ENCODE results near the gene LIN28A. TPM values are rescaled to one million over a fixed set of nuclear protein-coding genes. Genes with fewer than 3 reads are reported as not detected.
A peak's percentile ranks its signal among the peaks of the same experiment; 100 is the strongest.
"Not testable (repeated sequence)": the region's sequence is repeated elsewhere in the genome, so short reads cannot be mapped to it uniquely, and the experiment has no call there.

The LIN28A gene
- not detected in 2 replicates for total RNA-seq (2014; rRNA removed; shearing (Covaris generic))

- no peak for DNase-seq (ENCODE audit: low spot score)
These were observed at the start of gene LIN28A for GRCh38 chr1:26410706-26411623. TSS of gene LIN28A (plus strand) at chr1:26410817. CDS start at chr1:26410892, 75 bp downstream.

DNA sequence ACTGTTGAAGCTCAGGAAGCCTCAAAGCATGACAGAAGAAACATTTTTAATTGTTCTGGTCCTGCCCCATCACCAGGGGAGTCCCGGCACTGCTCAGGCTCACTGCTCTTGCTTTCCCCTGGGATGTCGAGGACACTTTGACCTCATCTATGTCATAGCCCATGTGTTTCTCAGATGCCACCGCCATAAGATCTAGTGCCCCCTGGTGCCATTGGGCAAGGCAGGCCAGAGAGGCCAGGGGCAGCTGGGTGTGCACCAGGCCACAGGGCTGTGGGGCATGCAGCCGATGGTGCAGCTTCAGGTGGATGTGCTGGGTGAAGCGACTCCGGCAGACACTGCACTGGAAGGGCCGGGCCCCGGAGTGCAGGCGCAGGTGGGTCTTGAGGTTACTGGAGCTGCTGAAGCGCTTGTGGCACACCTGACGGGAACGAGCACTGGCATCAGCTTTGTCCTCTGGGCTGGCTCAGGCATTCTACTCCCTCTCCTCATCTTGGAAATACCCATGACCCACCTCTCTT is 49.0 kb upstream of the LIN28A start:
- peak; percentile 32 for DNase-seq (ENCODE audit: low spot score)

- DNase-seq (ENCODE audit: low spot score): no peak
These were observed 48.3 kb upstream of the LIN28A start for GRCh38 chr1:26362331-26362730.

- DNase-seq (ENCODE audit: low spot score): peak; percentile 92
These were observed 46.8 kb upstream of the LIN28A start for GRCh38 chr1:26363549-26364448.

DNA sequence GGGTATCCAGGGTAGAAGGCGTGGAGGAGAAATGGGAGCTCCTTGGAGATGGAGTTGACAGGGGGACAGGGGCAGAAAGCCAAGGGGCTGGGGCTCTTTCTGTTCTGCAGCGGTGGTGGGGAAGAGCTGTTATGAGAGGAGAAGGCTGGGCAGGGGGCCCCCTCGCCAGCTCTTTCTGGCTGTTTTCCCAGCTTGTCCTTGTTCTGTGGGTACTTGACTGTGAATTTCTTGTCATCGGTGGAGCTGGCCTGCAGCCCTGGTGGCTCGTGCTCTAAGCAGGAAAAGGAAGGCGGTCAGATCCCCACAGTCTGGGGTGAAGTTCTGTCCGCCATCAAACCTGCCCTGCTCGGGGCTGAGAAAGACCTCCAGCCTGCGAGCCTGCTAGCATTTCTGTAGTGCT is 45.7 kb upstream of the LIN28A start:
- no peak for DNase-seq (ENCODE audit: low spot score)

- DNase-seq (ENCODE audit: low spot score): no peak
These were observed 43.2 kb upstream of the LIN28A start for GRCh38 chr1:26367441-26367840.

DNA sequence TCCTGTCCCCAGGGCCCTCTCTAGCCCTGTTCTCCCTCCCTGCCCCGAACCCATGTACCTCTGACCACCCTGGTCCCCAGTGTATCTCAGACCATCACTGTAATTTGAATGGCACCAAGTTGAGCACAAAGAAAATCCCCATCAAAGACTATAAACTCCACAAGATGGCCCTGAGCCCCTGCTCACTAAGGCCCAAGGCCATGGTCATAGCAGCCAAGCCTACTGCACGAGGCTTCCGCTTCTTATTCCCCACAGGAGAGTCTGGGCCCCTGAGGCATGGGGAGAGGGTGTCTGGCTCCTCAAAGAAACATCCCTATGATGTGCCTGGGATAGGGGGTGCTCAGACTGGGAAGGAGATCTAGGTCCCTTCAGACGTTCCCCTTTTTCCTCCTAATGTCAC is 42.6 kb upstream of the LIN28A start:
- DNase-seq (ENCODE audit: low spot score): no peak

DNA sequence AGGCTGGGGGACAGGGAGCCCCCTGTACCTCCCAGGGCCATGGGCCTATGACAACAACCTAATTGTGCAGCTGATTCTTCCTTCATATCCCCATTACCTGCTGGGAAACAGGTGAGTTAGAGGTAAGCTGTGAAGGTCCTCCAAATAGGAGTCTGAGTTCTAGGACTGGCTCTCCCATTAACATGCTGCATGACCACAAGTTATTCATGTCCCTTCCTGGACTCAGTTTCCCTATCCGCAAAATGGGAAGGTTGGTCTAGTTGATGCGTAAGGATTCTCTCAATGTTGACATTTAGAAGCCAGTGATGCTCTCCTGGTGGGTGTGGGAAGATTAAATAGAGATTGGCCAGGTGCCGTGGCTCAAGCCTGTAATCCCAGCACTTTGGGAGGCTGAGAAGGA is 42.1 kb upstream of the LIN28A start:
- DNase-seq (ENCODE audit: low spot score): no peak

DNA sequence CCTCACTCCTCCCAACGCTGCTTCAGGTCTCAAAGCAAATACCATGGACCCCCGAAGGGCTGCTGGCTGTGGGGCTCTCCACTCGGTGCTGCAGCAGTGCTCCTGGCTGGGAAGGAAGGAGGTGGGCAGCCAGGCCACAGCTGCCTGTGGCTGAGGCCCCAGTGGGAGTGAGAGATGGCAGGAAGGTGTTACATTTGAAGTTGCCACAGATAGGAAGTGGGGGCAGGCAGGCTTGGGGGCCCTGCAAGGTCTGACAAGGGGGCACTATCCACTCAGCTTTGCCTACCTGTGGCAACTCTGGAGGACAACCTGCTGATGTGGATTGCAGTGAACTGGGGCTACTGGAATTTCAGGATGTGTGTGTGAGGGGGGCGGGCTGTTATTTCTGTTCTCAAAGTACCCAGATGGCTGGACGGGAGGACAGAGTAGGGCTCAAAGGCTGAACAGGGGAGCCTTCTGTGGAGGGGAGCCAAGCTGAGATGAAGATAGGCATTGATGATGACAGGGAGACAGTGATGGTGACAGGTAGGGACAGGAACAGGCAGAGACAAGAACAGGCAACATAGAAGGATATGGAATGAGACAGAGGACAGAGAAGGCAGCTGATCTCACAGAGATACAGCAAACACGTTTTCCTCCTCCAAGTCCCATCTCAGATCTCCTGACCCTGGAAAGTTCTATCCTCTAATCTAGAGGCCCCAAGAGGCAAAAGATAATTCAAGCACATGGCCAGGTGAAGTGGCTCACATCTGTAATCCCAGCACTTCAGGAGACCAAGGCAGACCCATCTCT is 39.8 kb upstream of the LIN28A start:
- DNase-seq (ENCODE audit: low spot score): no peak

DNA sequence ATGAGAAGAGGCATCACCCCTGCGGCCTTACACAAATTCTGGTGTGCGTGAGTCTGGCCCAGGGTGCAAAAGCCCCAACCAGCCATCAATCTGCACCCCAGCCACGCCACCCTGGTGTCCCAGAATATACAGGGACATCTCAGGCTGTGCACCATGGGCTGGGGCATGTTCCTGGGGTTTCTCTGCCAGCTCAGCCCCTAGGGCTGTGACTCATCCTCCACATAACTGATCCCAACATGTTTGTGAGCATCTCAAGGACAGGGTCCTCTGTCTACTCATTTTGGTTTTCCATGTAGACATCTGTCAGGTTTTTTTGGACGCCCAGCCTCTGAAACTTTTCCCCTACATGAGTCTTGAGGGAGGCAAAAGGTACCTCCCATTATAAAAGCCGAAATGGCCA is 38.6 kb upstream of the LIN28A start:
- DNase-seq (ENCODE audit: low spot score): no peak

DNA sequence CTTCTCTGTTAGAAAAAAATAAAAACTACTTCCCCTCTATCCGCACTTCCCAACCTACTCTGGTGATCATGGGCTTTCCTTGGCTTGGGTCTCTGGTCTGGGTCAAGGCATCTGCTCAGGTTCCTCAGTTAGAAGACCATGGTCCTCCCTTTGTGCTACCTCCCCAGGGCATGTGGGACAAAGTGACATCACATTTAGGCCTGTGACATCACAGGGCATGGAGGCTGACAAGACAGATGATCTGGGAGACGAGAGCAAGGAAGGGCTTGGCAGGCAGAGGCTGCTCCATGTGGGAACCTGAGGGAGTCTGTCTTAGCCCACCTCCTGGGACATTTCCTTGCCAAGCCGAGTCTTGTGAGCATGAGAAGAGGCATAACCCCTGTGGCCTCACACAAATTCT is 38.0 kb upstream of the LIN28A start, which contains the start of gene ZNF683:
Gene ZNF683, minus strand, starts transcription at position 140 of the 400 bp plus-strand sequence. CDS start 4,179 bp downstream, outside the sequence.
- DNase-seq (ENCODE audit: low spot score): not testable (repeated sequence)

DNA sequence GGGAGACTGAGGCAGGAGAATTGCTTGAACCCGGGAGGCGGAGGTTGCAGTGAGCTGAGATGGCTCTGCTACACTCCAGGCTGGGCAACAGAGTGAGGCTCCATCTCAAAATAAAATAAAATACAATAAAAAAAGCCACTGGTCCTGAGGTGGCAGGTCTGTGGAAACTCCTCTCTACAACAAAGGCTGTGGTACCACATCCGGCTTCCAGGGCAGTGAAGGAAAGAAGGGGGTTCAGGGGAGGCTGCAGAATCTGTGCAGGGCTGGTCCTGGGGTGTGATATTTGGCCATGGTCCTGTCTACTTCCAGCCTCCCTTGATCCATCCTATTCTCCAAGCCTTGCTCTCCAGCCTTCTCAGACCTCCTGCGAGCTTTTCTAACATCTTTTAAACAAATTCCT is 37.3 kb upstream of the LIN28A start:
- DNase-seq (ENCODE audit: low spot score): no peak

DNA sequence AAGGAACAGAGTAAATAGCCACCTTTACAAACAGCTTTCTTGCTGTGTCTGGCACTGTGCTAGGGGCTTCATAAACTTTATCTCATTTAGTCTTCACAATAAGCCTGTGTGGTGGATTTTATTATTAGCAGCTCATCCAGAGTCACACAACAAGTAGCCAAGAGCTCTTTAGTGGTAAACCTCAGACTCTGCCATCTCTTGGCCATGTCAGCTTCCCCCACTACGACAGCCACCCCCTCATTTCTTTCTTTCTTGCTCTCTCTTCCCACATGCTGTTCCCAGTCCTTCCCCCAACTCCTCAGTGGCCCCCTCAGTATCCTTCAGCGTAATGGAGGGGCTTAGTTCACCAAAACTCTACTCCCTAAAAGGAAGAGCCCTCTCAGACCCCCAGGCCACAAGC is 36.8 kb upstream of the LIN28A start:
- no peak for DNase-seq (ENCODE audit: low spot score)

DNA sequence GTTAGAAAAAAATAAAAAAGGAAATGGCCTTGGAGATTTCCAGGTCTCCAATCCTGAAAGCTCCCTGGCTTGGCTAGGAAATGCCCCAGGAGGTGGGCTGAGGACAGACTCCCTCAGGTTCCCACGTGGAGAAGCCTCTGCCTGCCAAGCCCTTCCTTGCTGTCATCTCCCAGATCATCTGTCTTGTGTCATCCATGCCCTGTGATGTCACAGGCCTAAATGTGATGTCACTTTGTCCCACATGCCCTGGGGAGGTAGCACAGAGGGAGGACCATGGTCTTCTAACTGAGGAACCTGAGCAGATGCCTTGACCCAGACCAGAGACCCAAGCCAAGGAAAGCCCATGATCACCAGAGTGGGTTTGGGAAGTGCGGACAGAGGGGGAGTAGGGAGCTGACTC is 36.3 kb upstream of the LIN28A start:
- DNase-seq (ENCODE audit: low spot score): not testable (repeated sequence)

GRCh38 chr1:26375081-26375480 is 35.5 kb upstream of the LIN28A start:
- no peak for DNase-seq (ENCODE audit: low spot score)

DNA sequence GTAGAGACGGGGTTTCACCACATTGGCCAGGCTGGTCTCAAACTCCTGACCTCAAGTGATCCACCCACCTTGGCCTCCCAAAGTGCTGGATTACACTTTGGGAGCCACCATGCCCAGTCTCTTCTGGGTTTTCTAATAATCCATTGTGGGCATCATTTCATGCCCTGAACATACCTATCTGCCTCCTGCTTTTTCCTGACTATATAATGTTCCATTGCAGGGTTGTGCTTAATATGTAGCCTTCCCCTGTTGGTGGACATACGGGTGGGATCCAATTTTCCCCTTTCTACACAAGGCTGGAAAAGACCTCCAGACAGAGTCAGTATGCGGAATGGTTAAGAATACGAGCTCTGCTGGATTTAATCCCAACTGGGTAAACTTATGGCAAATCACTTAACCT is 34.6 kb upstream of the LIN28A start:
- DNase-seq (ENCODE audit: low spot score): no peak

DNA sequence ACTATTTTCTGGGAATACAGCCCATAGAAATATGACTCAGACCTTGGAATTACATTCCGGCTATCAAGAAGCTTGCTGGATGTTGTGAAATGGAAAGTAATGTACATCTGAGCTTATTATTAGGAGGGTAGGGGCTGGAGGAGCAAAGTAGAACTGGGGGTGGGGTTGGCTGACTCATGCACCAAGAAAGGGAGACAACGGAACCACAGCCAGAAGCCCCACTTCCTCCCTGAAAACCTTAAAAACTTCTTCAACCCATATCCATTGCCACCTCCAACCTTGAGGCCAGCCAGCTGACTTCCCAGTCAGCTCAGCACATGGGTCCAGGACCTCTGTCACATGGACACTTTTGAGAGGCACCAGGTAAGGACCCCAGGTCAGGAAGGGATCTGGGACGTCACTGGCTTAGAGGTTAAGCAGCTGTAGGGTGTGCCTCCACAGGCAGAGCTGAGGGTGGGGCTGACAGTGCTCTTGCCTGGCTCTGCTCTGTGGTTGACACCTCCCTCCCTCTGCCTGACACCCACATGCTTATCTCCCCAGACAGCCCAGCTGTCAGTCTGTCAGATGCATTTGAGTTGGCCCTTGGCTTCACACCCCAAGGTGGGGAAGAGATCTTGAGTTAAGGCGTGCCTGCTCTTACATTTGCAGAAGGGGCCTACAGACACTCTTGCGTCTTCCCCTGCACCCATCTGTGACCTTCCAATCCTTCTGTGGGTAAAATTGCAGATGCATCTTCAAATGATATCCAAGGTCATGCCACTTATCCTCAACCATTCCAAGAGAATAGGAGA is 32.3 kb upstream of the LIN28A start:
- no peak for DNase-seq (ENCODE audit: low spot score)

- DNase-seq (ENCODE audit: low spot score): no peak
These were observed 31.8 kb upstream of the LIN28A start for GRCh38 chr1:26378879-26379251.

GRCh38 chr1:26384076-26384475 is 26.5 kb upstream of the LIN28A start:
- DNase-seq (ENCODE audit: low spot score): no peak

GRCh38 chr1:26385063-26385462 is 25.6 kb upstream of the LIN28A start:
- DNase-seq (ENCODE audit: low spot score): not testable (repeated sequence)

Data from HT-29 (cell line).